Adrenal gland (tissue), 12 donors: ENCODE measurements around the gene RBPMS2. TPM values are rescaled to one million over a fixed set of nuclear protein-coding genes. Genes with fewer than 3 reads are reported as not detected.
"Not testable (repeated sequence)": the region's sequence is repeated elsewhere in the genome, so short reads cannot be mapped to it uniquely, and the experiment has no call there.

Experiments
- DNase-seq, 7 donors: peaks; one replicate each; pipeline ENCODE4 v3.0.0-alpha.2; 2019 to 2020
- H3K27ac ChIP-seq, 5 donors: fragments of 200-600 bp; sonication (generic) in 4 of 5; 1 replicate in 3 of 5; 2 replicates in 2 of 5; pipeline versions ENCODE4 v1.5.1 to v1.8.0; 2016 to 2020; ENCODE audit warnings: mild to moderate bottlenecking in 1 of 5
- H3K27me3 ChIP-seq: fragments of 200-600 bp; 2 replicates; pipeline ENCODE4 v1.8.0; 2021
- H3K36me3 ChIP-seq, 2 donors: fragments of 200-600 bp; replicated peaks in 1 of 2; 1 replicate in 1 of 2; 2 replicates in 1 of 2; pipeline versions ENCODE4 v1.5.1 to v1.8.0; 2018 to 2022
- H3K4me1 ChIP-seq, 2 donors: fragments of 200-600 bp; replicated peaks in 1 of 2; 1 replicate in 1 of 2; 2 replicates in 1 of 2; pipeline versions ENCODE4 v1.5.1 to v1.8.0; 2018 to 2021
- H3K4me3 ChIP-seq, 4 donors: fragments of 200-600 bp; sonication (generic) in 3 of 4; one replicate each; pipeline ENCODE4 v1.5.1; 2016 to 2018
- H3K9me3 ChIP-seq, 3 donors: fragments of 200-600 bp; sonication (generic) in 1 of 3; replicated peaks in 1 of 3; 1 replicate in 2 of 3; 2 replicates in 1 of 3; pipeline versions ENCODE4 v1.5.1 to v1.8.0; 2016 to 2021
- CTCF ChIP-seq, 6 experiments: fragments of 450-650 bp in 4 of 6; fragments of 200-600 bp in 2 of 6; sonication (generic) in 1 of 6; IDR thresholded peaks; 1 replicate in 5 of 6; 2 replicates in 1 of 6; pipeline versions ENCODE4 v1.5.1 to v1.8.0; 2016 to 2021; ENCODE audit warnings: antibody characterized with exemption in 6 of 6, mild to moderate bottlenecking in 2 of 6, moderate library complexity in 1 of 6
- POLR2A ChIP-seq, 2 donors: fragments of 450-650 bp; IDR thresholded peaks; one replicate each; pipeline ENCODE4 v1.6.1; 2017; ENCODE audit warnings: antibody characterized with exemption in 2 of 2, mild to moderate bottlenecking in 2 of 2, moderate library complexity in 1 of 2
- WGBS, 4 donors: extraction: QIAGEN DNeasy Blood & Tissue Kit in 2 of 4; methylation state at CpG; one replicate each; pipeline versions ENCODE4 v1.1.5 to v1.1.7; 2013 to 2017; 5-methylcytosine and 5-hydroxymethylcytosine counted together
- intact Hi-C, 2 donors: fragments of 100-400 bp; cut with DNase I; formaldehyde crosslinking; loops; one replicate each; pipeline versions ENCODE4 v1.14.1 to v1.15.0; 2022 to 2023
- polyA plus RNA-seq, 3 donors: library from polyadenylated mRNA; stranded (reverse); fragments of 200-250 nt in 2 of 3; fragments of 350-450 nt in 1 of 3; fragmentation: Illumina TruSeq in 1 of 3; extraction: RNeasy Lipid Tissue Mini Kit (QIAGEN cat#74804) in 1 of 3; gene quantifications; one replicate each; pipeline ENCODE4 v1.2.3, GENCODE V29; 2013 to 2014
- total RNA-seq, 9 donors: library from RNA; depleted of rRNA in 4 of 9; stranded (reverse); fragments of >200 nt in 4 of 9; fragments of 120-200 nt in 1 of 9; fragmentation: NEBNext Ultra II Directional in 1 of 9; extraction: Animal tissue kit (Norgen Biotek cat#: 25700) in 1 of 9; gene quantifications; one replicate each; pipeline versions ENCODE4 v1.1.0 to v1.2.4, GENCODE V29; 2013 to 2023
- donor health status: healthy with polysubstance abuse.
- donor health status: Bipolar disorder and iron deficiency.
- donor health status: DM: yes; HTN: yes; CAD: no.
- donor health status: DM: no; HTN: no; CAD: no.
- donor health status: DM: no; HTN: no; CAD: no.
- donor health status: DM: yes; HTN: yes; CAD: no.

The RBPMS2 gene
- total and polyA plus RNA-seq, 12 donors = 0.39 to 6.3 (median 4.0) TPM; not detected in 1

DNA sequence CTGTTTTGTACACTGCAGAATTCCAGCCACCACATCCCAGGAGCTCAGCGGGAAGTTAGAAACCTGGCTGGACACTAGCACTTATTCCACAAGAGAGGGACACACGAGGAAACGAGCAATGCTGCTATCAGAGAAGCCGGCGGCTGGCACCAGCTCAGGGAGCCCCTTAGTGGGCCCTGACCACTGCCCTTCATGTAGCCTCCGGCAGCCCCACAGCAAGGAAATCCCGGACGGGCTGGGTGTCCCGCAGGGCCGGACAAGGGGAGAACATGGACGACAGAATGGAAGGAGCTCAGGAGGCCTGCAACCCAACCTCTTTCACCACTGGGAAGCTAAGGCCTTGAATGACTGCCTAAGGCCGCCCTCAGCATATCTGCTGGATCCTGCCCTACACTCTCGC, 32.5 kb downstream of the RBPMS2 start:
- H3K27ac ChIP-seq = no peak overlapping the region
- no peak for DNase-seq
- no peaks in the 10 kb centered on the region for H3K36me3 ChIP-seq
- no peaks in the 10 kb centered on the region for H3K27me3 ChIP-seq
- no peaks in the 10 kb centered on the region for H3K9me3 ChIP-seq
- TF ChIP-seq CTCF (IDR thresholded peaks at IDR 0.05) (no peak), POLR2A (IDR thresholded peaks at IDR 0.05) (no peak)
- intact Hi-C loops = no loop called here
- H3K4me3 ChIP-seq = no peak overlapping the region
- WGBS, 4 donors = 92 to 97% (median 95%) methylated on average over 4 to 13 of the region's 13 CpGs
- peaks cover 0 to 6% of the 10 kb centered on the region in 2 donors for H3K4me1 ChIP-seq

DNA sequence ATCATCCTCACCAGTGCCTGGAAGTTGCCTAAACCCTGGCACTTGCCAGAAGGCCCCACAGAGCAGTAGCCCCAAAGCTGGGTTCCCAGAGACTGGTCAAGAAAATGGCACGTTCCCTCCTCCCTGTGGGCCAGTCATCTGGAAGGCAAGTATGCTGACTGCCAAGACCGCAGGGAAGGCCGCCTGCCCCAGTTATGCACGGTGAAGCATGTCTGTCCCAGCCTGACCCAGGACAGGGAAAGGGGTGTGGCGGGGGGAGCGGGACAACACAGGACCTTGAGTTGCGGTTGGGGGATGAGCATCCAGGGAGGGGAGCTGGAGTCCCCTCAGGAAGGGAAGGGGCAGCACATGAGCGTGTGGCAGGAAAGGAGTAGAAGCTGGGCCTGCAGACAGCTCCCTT, 33.0 kb downstream of the RBPMS2 start:
- Histone ChIP-seq H3K27ac (no peak overlapping the region), H3K4me1 (peaks cover 0 to 6% of the 10 kb centered on the region in 2 donors), H3K9me3 (no peaks in the 10 kb centered on the region), H3K27me3 (no peaks in the 10 kb centered on the region), H3K36me3 (no peaks in the 10 kb centered on the region), H3K4me3 (no peak overlapping the region)
- DNase-seq = no peak
- 88 to 94% (median 93%) methylated on average over 4 to 8 of the region's 8 CpGs for WGBS, 4 donors
- intact Hi-C loops = no loop called here
- TF ChIP-seq CTCF (IDR thresholded peaks at IDR 0.05) = no peak
- no peak for TF ChIP-seq POLR2A (IDR thresholded peaks at IDR 0.05)

DNA sequence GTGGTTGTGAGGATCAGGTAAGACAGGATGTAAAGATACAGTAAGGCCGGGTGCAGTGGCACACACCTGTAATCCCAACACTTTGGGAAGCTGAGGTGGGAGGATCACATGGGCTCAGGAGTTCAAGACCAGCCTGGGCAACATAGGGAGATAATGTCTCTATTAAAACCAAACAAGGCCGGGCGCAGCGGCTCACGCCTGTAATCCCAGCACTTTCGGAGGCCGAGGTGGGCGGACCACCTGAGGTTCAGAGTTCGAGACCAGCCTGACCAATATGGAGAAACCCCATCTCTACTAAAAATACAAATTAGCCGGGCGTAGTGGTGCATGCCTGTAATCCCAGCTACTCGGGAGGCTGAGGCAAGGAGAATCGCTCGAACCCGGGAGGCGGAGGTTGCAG, 33.7 kb downstream of the RBPMS2 start:
- H3K4me1 ChIP-seq, H3K27ac ChIP-seq, DNase-seq, H3K9me3 ChIP-seq, H3K4me3 ChIP-seq, H3K36me3 ChIP-seq, H3K27me3 ChIP-seq, intact Hi-C loops: not testable (repeated sequence)
- WGBS, 4 donors = 90 to 95% (median 92%) methylated on average over 11 to 16 of the region's 16 CpGs

GRCh38 chr15:64740311-64741170, 34.8 kb downstream of the RBPMS2 start:
- no peak overlapping the region for H3K4me3 ChIP-seq
- no peak for TF ChIP-seq CTCF (IDR thresholded peaks at IDR 0.05)
- no peak for TF ChIP-seq POLR2A (IDR thresholded peaks at IDR 0.05)
- H3K9me3 ChIP-seq = no peaks in the 10 kb centered on the region
- peaks cover 0 to 6% of the 10 kb centered on the region in 2 donors for H3K4me1 ChIP-seq
- H3K27me3 ChIP-seq = no peaks in the 10 kb centered on the region
- H3K36me3 ChIP-seq = no peaks in the 10 kb centered on the region
- intact Hi-C loops = no loop called here
- WGBS, 4 donors = 72 to 82% (median 81%) methylated on average over 26 to 31 of the region's 31 CpGs
- peak in 1 of 7 donors; percentile 62 for DNase-seq
- peak overlapping the region in 2 of 5 donors; percentile 21 to 38 for H3K27ac ChIP-seq
